ENCODE data around the gene PYGM. TPM values are rescaled to one million over a fixed set of nuclear protein-coding genes. Genes with fewer than 3 reads are reported as not detected.

The PYGM gene
- total RNA-seq, 4 donors from 2014 or later = 0.11 to 2.0 (median 0.44) TPM

GRCh38 chr11:64741375-64742086 lies 18.2 kb downstream of the PYGM start:
- no peak for DNase-seq (ENCODE audit: low spot score in 2 of 2)
- 36 to 40% methylated on average over 16 to 24 of the region's 24 CpGs for WGBS, 2 donors
- no peak overlapping the region for H3K4me3 ChIP-seq (ENCODE audit: low read depth, poor library complexity, severe bottlenecking)
- no peak for TF ChIP-seq CTCF (IDR thresholded peaks at IDR 0.05)
- intact Hi-C loops (cut with DNase I; ENCODE audit: low total_unique reads) = no loop called here

- no peak overlapping the region for H3K4me3 ChIP-seq (ENCODE audit: low read depth, poor library complexity, severe bottlenecking)
- intact Hi-C loops (cut with DNase I; ENCODE audit: low total_unique reads) = no loop called here
- DNase-seq (ENCODE audit: low spot score in 2 of 2) = no peak
- TF ChIP-seq CTCF (IDR thresholded peaks at IDR 0.05) (no peak), POLR2A (IDR thresholded peaks at IDR 0.05) (no peak)
- 91% methylated on average over 12 of the region's 12 CpGs for WGBS, 2 donors
Observed at GRCh38 chr11:64739871-64740270, 19.9 kb downstream of the PYGM start.

- no peak for TF ChIP-seq POLR2A (IDR thresholded peaks at IDR 0.05)
- TF ChIP-seq CTCF (IDR thresholded peaks at IDR 0.05) = no peak
- 88 to 94% methylated on average over 14 to 15 of the region's 15 CpGs for WGBS, 2 donors
- no peak for DNase-seq (ENCODE audit: low spot score in 2 of 2)
- intact Hi-C loops (cut with DNase I; ENCODE audit: low total_unique reads) = no loop called here
- H3K4me3 ChIP-seq (ENCODE audit: low read depth, poor library complexity, severe bottlenecking) = no peak overlapping the region
Observed at GRCh38 chr11:64736654-64737053, 23.1 kb downstream of the PYGM start.

- intact Hi-C loops (cut with DNase I; ENCODE audit: low total_unique reads) = no loop called here
- no peak for DNase-seq (ENCODE audit: low spot score in 2 of 2)
- 84 to 87% methylated on average over 8 to 9 of the region's 9 CpGs for WGBS, 2 donors
- TF ChIP-seq CTCF (IDR thresholded peaks at IDR 0.05) (no peak), POLR2A (IDR thresholded peaks at IDR 0.05) (no peak)
- no peak overlapping the region for H3K4me3 ChIP-seq (ENCODE audit: low read depth, poor library complexity, severe bottlenecking)
Observed at GRCh38 chr11:64735725-64736259, 24.0 kb downstream of the PYGM start.

- WGBS, 2 donors = 73 to 77% methylated on average over 19 to 23 of the region's 23 CpGs
- no peak overlapping the region for H3K4me3 ChIP-seq (ENCODE audit: low read depth, poor library complexity, severe bottlenecking)
- no peak for TF ChIP-seq CTCF (IDR thresholded peaks at IDR 0.05)
- no peak for TF ChIP-seq POLR2A (IDR thresholded peaks at IDR 0.05)
- DNase-seq (ENCODE audit: low spot score in 2 of 2) = no peak
- intact Hi-C loops (cut with DNase I; ENCODE audit: low total_unique reads) = no loop called here
Observed at GRCh38 chr11:64734811-64735724, 24.7 kb downstream of the PYGM start.

All from lower leg skin (tissue), 4 donors.